Measurements from ENCODE around the gene STK10.

Gene STK10

DNA sequence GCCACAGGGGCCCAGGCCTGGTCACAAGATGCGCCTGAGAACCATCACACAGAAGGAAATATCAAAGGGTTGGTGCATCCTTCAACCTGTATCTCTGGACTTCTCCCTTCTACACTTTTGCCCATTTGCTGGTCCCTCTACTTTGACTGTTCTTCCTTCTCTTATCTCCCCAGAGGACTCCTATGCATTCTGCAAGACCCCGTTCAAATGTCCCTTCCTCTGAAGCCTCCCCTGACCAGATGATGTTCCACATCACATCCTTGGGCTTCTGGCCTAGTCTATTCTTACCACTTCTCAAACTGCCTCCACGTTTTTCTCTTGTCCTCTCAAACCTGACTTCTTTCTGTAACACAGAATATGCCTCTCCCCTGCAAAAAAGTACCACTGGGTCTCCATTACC, 34.3 kb downstream of the STK10 start:
- TF ChIP-seq FOXM1 (IDR thresholded peaks at IDR 0.05; ENCODE audit: borderline replicate concordance, low read depth) (no peak), RAD21 (IDR thresholded peaks at IDR 0.05; ENCODE audit: low read depth) (no peak), TCF12 (IDR thresholded peaks at IDR 0.05; ENCODE audit: low read depth) (no peak), EGR1 (IDR thresholded peaks at IDR 0.05) (no peak), TEAD4 (IDR thresholded peaks at IDR 0.05) (no peak), MAX (IDR thresholded peaks at IDR 0.05) (no peak), EP300 (IDR thresholded peaks at IDR 0.05; ENCODE audit: borderline replicate concordance) (no peak), NFIC (IDR thresholded peaks at IDR 0.05) (no peak), YY1 (IDR thresholded peaks at IDR 0.05; ENCODE audit: low read depth) (no peak), CEBPB (IDR thresholded peaks at IDR 0.05) (no peak), USF1 (IDR thresholded peaks at IDR 0.05) (no peak), ZBTB7A (IDR thresholded peaks at IDR 0.05; ENCODE audit: low read depth) (no peak)
- TF ChIP-seq, protein P1, sequence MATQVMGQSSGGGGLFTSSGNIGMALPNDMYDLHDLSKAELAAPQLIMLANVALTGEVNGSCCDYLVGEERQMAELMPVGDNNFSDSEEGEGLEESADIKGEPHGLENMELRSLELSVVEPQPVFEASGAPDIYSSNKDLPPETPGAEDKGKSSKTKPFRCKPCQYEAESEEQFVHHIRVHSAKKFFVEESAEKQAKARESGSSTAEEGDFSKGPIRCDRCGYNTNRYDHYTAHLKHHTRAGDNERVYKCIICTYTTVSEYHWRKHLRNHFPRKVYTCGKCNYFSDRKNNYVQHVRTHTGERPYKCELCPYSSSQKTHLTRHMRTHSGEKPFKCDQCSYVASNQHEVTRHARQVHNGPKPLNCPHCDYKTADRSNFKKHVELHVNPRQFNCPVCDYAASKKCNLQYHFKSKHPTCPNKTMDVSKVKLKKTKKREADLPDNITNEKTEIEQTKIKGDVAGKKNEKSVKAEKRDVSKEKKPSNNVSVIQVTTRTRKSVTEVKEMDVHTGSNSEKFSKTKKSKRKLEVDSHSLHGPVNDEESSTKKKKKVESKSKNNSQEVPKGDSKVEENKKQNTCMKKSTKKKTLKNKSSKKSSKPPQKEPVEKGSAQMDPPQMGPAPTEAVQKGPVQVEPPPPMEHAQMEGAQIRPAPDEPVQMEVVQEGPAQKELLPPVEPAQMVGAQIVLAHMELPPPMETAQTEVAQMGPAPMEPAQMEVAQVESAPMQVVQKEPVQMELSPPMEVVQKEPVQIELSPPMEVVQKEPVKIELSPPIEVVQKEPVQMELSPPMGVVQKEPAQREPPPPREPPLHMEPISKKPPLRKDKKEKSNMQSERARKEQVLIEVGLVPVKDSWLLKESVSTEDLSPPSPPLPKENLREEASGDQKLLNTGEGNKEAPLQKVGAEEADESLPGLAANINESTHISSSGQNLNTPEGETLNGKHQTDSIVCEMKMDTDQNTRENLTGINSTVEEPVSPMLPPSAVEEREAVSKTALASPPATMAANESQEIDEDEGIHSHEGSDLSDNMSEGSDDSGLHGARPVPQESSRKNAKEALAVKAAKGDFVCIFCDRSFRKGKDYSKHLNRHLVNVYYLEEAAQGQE (IDR thresholded peaks at IDR 0.05; ENCODE audit: low read depth) = no peak

DNA sequence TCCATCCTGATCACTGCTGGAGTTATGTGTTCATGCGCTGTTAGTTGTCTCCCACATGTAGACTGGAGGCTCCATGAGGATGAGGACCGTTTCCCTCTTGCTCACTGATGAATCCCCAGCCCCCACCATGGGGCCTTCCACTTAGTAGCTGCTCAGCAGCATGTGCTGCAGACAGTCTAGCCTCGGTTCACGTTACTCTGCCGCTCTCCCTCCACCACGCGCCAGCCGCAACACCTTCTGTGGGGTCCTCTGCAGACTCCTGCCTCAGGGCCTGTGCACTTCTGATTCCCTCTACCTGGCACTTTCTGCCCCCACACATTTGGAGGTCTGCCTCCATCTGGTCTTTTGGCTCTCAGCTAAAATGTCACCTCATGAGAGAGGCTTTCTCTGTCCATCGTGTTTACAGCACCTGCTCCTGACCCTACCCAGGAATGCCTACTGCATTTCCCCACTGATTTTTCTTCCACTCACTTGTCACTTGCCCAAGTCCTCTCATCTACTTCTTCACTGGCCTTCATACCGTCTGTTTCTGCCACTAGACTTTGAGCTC, 36.3 kb downstream of the STK10 start:
- TF ChIP-seq, protein P1 (IDR thresholded peaks at IDR 0.05; ENCODE audit: low read depth) = no peak
- no peak for TF ChIP-seq TCF12 (IDR thresholded peaks at IDR 0.05; ENCODE audit: low read depth)
- no peak for TF ChIP-seq TEAD4 (IDR thresholded peaks at IDR 0.05)
- TF ChIP-seq FOXM1 (IDR thresholded peaks at IDR 0.05; ENCODE audit: borderline replicate concordance, low read depth) = no peak
- no peak for TF ChIP-seq YY1 (IDR thresholded peaks at IDR 0.05; ENCODE audit: low read depth)
- TF ChIP-seq MAX (IDR thresholded peaks at IDR 0.05) = no peak
- TF ChIP-seq CEBPB (IDR thresholded peaks at IDR 0.05) = no peak
- TF ChIP-seq RAD21 (IDR thresholded peaks at IDR 0.05; ENCODE audit: low read depth) = no peak
- no peak for TF ChIP-seq NFIC (IDR thresholded peaks at IDR 0.05)
- no peak for TF ChIP-seq ZBTB7A (IDR thresholded peaks at IDR 0.05; ENCODE audit: low read depth)
- TF ChIP-seq USF1 (IDR thresholded peaks at IDR 0.05) = no peak
- no peak for TF ChIP-seq EGR1 (IDR thresholded peaks at IDR 0.05)
- no peak for TF ChIP-seq EP300 (IDR thresholded peaks at IDR 0.05; ENCODE audit: borderline replicate concordance)

DNA sequence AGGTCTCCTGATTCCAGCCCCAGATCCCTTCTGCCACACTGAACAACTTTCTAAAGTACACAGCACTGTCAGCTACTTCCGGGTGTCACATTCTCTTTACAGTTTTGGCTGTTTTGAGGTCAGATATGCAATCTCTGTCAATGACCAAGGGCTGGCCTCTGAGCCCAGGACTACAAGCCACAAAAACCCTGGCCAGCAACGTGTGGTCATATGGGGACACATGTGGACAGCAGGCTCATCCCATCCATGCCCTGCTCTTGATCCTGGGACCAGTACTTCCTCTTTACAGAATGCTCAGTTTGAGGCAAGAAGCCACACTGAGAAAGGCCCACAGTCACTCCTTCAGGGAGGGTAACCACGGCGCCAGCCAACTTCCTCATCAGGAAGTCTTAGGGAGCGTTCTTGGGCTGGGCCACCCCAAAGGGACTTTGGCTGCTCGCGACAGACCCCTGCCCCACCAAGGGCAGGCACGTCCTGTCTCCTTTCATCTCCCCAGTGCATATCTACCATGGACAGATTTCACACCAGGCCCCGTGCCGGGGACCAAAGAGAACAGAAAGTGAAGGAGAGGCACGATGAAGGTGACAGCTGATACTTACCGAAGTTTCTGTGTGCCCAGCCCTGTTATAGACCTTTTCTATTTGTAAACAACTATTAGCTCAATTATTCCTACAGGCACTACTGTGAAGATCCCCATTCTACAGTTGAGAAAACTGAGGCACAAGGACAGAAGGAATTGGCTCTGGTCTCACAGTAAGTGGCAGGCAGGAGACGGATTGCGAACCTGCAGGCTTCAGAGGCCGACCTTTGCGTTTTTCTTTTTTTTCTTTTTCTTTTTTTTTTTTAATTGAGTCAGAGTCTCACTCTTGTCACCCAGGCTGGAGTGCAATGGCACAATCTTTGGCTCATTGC, 37.3 kb downstream of the STK10 start:
- no peak for TF ChIP-seq FOXM1 (IDR thresholded peaks at IDR 0.05; ENCODE audit: borderline replicate concordance, low read depth)
- TF ChIP-seq, protein P1 (IDR thresholded peaks at IDR 0.05; ENCODE audit: low read depth) = no peak
- no peak for TF ChIP-seq TCF12 (IDR thresholded peaks at IDR 0.05; ENCODE audit: low read depth)
- no peak for TF ChIP-seq CREB1 (IDR thresholded peaks at IDR 0.05; ENCODE audit: low read depth)

- TF ChIP-seq TEAD4 (IDR thresholded peaks at IDR 0.05) (no peak), NFIC (IDR thresholded peaks at IDR 0.05) (no peak), RAD21 (IDR thresholded peaks at IDR 0.05; ENCODE audit: low read depth) (no peak), USF1 (IDR thresholded peaks at IDR 0.05) (no peak), YY1 (IDR thresholded peaks at IDR 0.05; ENCODE audit: low read depth) (no peak), MAX (IDR thresholded peaks at IDR 0.05) (no peak), ZBTB7A (IDR thresholded peaks at IDR 0.05; ENCODE audit: low read depth) (no peak), TAF1 (IDR thresholded peaks at IDR 0.05; ENCODE audit: low read depth) (no peak), EGR1 (IDR thresholded peaks at IDR 0.05) (no peak), TCF12 (IDR thresholded peaks at IDR 0.05; ENCODE audit: low read depth) (no peak), FOXM1 (IDR thresholded peaks at IDR 0.05; ENCODE audit: borderline replicate concordance, low read depth) (no peak)
- TF ChIP-seq, protein P1 (IDR thresholded peaks at IDR 0.05; ENCODE audit: low read depth) = no peak
Observed at GRCh38 chr5:172149073-172149472, 39.0 kb downstream of the STK10 start.

Measured in Ishikawa (cell line).